Raji (cell line): ENCODE data around the gene CTCFL.

ENCODE experiments used
- POLR2A ChIP-seq: IDR thresholded peaks from 2 replicates; pipeline ENCODE4 v1.6.1; 2011; ENCODE audit warnings: low read depth, low read length, control low read depth; ENCODE audit not compliant: insufficient read depth

The CTCFL gene

GRCh38 chr20:57459897-57460296, 65.0 kb downstream of the CTCFL start:
- TF ChIP-seq POLR2A: no peak

GRCh38 chr20:57459278-57459677, 65.7 kb downstream of the CTCFL start:
- TF ChIP-seq POLR2A: no peak

GRCh38 chr20:57458400-57459160, 66.4 kb downstream of the CTCFL start:
- no peak for TF ChIP-seq POLR2A

- no peak for TF ChIP-seq POLR2A
Observed at GRCh38 chr20:57457243-57458095, 67.5 kb downstream of the CTCFL start.

- TF ChIP-seq POLR2A: no peak
Observed at GRCh38 chr20:57456116-57456515, 68.8 kb downstream of the CTCFL start.

- TF ChIP-seq POLR2A: no peak
Observed at GRCh38 chr20:57455386-57455785, 69.6 kb downstream of the CTCFL start.

GRCh38 chr20:57451795-57452661, 72.9 kb downstream of the CTCFL start:
- no peak for TF ChIP-seq POLR2A

GRCh38 chr20:57451431-57451794, 73.5 kb downstream of the CTCFL start:
- no peak for TF ChIP-seq POLR2A

GRCh38 chr20:57450931-57451330, 74.0 kb downstream of the CTCFL start:
- TF ChIP-seq POLR2A: no peak

GRCh38 chr20:57450419-57450818, 74.5 kb downstream of the CTCFL start:
- TF ChIP-seq POLR2A: no peak

GRCh38 chr20:57449398-57450354, 75.3 kb downstream of the CTCFL start:
- no peak for TF ChIP-seq POLR2A

GRCh38 chr20:57448764-57449354, 76.1 kb downstream of the CTCFL start:
- no peak for TF ChIP-seq POLR2A
